OCI-M1 (cell line): ENCODE results near the gene ATP2B1.
A peak's percentile ranks its signal among the peaks of the same experiment; 100 is the strongest.
"Not testable (repeated sequence)": the region's sequence is repeated elsewhere in the genome, so short reads cannot be mapped to it uniquely, and the experiment has no call there.

Experiments
- DNase-seq: peaks from one replicate; lab custom pipeline; 2025; lab: John Stamatoyannopoulos, UW

ATP2B1 gene

GRCh38 chr12:89712706-89713105 is 4.1 kb upstream of the ATP2B1 start:
- no peak for DNase-seq

- DNase-seq = no peak
Measured at GRCh38 chr12:89710873-89711750, 2.5 kb upstream of the ATP2B1 start.

DNA sequence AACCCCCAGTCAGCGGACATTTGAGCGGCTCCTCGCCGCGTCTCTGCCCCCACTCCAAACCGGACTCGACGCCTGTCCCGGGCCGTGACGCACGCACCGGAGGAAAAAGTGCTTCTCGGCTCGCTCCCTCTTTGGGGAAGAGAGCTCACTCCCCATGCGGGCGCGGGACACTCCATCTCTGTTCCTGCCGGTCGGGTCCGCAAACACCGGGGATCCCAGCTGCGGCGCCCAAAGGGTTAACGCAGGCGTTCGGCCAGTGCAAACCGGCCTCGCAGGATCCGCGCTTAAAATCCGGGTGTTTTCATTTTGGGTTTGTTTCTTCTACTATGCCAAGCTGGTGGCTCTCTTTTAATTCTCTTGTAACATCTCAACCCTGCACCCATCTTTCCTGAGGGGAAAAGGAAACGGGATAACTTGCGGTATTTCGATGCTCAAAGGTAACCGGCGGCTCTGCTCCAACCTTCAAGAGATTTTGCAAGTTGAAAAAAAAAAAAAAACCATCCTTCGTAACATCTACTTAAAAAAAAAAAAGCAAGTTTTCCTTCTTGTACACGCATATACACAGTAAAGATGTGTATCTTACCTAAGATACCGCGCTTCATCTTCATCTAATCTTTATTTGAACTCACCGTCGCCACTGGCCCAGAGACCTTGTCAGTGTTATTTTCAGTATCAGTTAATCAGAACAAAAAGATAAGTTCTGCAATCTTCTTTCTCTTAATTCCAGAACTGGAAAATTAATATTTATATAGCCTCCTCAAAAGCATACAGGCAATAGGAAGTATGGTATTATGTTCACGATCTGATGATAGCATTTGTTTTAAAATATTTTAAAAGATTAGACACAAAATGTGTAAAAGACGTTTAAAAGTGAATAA is 1.6 kb upstream of the ATP2B1 start:
- DNase-seq = peak; percentile 73

DNA sequence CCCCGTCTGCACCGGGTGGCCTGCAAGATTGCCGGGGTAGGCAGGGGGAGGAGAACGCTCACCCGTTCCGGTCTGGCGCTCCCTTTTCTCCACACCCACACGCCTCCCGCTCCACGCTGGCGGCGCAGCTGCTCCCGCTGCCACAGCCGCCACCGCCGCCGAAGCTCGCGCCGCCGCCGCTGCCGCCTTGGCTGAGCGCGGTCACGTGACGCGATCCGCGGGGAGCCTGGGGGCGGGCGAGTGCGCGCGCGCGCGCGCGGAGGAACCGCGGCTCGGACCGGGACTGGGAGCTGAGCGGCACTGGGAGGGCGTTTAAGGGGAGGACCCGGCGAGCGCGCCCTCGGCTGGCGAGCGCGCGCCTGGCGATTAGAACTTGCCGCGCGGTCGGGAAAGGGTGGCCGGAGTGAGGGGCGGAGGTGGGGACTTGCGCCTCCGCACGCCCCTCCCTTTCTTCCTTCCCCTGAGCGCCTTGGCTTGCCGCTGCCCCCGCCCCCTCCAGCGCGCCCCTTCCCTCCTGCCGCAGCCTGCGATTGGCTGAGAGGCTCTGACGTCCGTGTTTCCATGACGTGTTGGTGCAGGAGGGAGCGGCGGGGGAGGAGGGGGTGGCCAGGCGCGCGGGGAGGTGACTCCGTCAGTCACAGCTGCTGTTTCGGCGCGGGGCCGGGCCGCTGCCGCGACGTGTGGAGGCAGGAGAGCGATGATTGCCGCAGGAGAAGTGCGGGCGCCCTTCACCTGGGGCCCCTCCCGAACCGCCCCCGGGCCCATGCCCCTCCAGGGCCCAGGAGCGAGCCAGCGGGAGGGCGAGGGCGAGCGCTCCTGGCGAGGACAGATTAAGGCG is 738 bp upstream of the ATP2B1 start:
- DNase-seq = peak; percentile 98

DNA sequence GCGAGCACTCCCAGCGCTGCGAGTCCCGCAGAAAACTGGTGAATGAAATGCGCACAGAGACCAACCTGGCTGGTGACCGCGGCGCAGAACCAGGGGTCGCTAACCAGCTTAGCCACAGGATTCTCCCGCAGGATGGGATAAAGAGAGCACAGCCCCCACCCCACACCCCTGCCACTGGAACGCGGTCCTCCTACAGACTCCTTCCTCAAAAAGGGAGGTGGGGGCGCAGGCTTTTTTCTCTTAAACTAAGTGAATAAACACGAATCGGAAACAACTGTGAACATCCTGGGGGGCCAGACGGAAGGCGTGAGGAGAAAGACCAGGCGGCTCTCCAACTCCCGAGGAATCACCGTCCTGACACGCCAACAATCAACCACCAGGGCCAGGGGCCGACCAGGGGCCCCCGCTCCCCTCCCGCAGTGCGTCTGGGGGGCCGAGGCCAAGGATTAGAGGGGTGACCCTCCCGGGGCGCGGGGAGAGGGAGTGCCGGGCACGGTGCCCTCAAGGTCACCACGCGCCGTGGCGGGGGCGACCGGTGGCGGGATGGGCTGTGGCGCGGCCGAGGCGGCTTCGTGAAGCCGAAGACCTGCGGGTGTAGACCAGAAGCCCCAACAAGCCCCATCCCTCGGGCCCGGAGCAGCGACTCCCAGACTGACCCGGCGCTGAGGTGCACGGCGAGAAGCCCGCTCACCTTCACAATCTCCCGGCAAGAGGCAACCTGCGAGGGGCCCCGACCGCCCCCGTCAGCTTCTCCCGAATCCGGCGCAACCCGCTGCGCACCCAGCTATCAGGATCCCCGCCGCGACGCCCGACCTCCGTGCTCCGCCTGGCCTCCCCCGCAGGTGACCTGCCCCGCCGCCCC is 704 bp downstream of the ATP2B1 start:
- DNase-seq = peak; percentile 66

DNA sequence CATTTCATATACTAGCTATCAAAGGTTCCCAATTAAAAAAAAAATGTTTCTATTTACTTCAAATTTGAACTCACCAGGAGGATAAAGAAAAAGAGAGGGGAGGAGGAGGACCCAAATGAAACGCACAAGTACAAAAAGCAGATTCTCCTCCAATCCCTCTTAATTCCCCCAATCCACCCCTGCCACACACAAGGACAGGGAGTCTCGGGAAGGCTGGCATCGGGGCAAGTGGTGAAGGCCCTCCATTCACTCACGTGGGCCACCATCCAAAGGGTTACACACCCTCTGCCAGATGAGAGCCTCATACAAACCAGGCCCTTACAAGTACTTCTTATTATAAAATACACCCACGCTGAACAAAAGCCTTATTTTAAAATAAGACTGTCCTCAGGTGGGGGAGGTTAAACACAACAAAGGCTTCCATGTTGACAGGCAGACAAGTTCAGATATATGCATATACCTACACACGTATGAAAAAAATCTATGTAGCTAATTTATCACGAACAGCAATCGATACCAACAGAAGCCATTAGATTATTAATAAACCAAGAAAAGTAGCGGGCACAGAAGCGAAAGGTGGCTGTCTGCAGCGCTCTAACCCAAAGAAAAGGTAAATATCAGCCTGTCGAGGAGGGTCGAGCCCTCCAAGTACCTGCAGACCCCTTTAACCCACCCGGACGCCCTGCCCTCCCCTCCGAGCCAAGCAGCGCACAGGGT is 1.5 kb downstream of the ATP2B1 start:
- no peak for DNase-seq

GRCh38 chr12:89706551-89706950 is 2.1 kb downstream of the ATP2B1 start:
- no peak for DNase-seq

DNA sequence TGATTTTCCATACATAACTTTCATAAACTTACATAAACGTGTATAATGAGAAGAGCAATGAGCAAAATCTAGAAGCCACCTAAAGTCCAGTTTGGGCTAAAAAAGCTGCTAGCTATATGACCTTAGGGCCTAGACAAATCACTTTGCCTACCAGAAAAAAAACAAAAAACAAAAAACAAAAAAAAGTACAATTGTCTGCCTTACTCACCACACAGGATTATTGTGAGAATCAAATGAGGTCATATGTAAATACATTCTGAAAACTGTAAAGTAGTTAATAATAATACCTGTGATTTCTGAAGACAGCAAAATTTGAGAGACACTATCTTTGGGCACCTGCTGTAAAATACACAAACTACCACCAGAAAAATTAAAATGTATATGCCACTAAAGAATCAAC is 4.2 kb downstream of the ATP2B1 start:
- DNase-seq = no peak

DNA sequence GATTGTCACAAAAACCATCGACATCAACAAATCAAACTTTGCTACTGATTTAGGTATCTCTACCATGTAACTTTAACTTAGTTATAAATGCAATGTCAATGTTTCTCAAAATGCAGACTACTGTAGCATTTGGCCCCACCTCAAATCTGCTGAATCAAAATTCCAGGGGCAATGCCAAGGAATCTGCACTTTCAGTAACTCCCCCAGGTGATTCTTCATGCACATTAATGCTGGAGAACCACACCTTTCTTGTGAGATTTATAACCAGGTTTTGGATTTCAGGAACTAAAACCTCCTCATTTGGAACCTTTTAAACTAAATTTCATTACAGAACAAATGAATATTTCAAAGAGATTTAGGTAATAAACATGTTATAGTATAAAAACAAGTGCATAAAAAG is 4.9 kb downstream of the ATP2B1 start:
- DNase-seq = no peak

DNA sequence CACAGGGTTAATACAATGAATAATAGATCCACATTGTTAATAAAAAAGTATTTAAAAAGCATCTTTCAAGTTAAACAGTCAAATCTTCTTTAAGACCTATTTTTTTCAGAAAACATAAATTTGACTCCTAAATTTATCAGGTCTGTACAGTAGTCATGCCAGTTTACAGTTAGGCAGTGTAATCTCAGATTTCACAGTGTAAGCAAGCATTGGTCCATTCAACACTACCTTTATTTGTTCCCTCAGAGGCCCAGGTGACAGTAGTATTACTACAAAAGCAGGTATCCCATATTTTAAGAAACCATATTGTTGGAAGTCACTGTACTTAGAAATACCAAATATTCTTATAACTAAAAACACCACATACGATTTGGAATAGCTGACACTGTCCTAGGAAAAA is 6.1 kb downstream of the ATP2B1 start:
- DNase-seq = no peak

- peak; percentile 11 for DNase-seq
Measured at GRCh38 chr12:89701606-89702206, 6.9 kb downstream of the ATP2B1 start.

DNA sequence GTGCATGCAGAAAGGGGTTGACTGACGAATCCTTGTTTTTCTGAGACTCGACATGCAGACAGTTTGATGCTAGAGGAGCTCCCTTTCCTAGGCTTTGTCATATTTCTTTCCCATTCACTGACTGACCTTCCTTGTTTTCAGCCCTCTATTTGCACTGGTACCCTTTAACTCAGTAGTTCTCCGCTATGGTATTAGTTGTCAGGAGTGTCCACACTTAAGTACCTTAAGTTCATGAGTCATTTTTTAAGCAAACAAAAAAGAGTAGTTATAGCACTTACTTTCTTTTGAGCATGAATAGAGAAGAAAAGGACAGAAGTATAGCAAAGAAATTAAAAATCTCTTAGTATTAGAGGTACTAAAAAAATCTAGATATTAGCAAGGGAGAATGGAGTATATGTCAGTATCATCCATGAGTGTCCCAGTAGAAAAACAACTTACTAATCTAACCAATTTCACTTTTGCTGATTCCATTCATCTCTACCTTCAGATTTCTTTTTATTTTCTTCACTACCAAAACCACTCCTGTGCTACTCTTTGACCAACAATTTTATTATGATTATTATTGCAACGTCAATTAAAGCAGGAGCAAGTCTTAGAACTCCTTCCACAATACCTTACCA is 8.3 kb downstream of the ATP2B1 start:
- no peak for DNase-seq

- no peak for DNase-seq
Measured at GRCh38 chr12:89698607-89699006, 10.0 kb downstream of the ATP2B1 start.

- not testable (repeated sequence) for DNase-seq
Measured at GRCh38 chr12:89697728-89698127, 10.9 kb downstream of the ATP2B1 start.

DNA sequence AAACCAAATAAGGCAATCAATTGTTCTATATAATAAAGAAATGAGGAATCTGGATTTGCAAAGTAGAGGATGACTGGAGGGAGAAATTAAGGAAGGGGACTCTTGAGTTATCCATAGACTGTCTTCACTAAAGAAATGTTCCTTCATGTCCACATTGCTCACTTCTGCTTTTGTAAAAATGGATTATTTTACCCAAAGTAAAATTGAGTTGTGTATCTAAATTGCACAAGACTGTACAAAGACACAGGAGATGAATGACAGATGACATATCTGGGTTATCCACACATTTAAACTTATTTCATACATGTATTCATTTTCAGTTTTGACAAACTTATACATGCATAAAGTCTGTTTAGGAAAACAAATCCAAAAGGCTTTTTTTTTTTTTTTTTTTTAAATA is 11.3 kb downstream of the ATP2B1 start:
- DNase-seq = peak; percentile 58

- no peak for DNase-seq
Measured at GRCh38 chr12:89695830-89696229, 12.8 kb downstream of the ATP2B1 start.

- DNase-seq = peak; percentile 11
Measured at GRCh38 chr12:89695100-89695499, 13.5 kb downstream of the ATP2B1 start.

GRCh38 chr12:89694542-89694941 is 14.1 kb downstream of the ATP2B1 start:
- peak; percentile 59 for DNase-seq

DNA sequence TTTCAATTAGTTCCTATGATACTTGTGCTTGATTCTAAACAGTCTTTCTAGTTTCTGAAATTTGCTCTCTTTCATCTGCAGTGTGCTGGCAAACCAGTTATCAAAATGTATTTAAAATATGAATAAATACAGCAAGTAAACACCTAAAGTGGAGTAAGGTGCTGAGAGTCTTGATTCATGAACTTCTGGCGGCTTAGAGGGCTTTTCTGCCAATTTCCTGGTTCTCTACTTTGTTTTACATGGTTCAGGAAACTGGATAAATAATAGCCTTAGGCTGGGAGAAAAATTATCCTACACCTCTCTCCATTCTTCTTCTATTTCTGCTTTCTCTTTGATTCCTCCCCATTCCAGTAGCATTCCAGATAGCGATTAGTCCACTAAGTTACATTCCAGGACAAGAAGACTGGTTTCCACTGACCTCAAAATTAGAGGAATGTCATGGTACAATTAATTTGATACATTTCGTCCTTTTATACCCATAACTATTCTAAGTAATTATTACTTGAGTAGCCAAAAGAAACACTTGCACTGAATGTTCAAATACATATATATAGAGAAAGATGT is 14.9 kb downstream of the ATP2B1 start:
- DNase-seq = no peak
